ENCODE measurements around the gene SDK2.

GRCh38 chr17:73352261-73352660, 292.0 kb downstream of the SDK2 start:
- TF ChIP-seq, protein P1, sequence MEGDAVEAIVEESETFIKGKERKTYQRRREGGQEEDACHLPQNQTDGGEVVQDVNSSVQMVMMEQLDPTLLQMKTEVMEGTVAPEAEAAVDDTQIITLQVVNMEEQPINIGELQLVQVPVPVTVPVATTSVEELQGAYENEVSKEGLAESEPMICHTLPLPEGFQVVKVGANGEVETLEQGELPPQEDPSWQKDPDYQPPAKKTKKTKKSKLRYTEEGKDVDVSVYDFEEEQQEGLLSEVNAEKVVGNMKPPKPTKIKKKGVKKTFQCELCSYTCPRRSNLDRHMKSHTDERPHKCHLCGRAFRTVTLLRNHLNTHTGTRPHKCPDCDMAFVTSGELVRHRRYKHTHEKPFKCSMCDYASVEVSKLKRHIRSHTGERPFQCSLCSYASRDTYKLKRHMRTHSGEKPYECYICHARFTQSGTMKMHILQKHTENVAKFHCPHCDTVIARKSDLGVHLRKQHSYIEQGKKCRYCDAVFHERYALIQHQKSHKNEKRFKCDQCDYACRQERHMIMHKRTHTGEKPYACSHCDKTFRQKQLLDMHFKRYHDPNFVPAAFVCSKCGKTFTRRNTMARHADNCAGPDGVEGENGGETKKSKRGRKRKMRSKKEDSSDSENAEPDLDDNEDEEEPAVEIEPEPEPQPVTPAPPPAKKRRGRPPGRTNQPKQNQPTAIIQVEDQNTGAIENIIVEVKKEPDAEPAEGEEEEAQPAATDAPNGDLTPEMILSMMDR (IDR thresholded peaks at IDR 0.05), result no peak
- no peak for TF ChIP-seq POLR2A (IDR thresholded peaks at IDR 0.05)
- no peak for TF ChIP-seq EP300 (IDR thresholded peaks at IDR 0.05)

Measured in ovary (tissue), 3 donors.